Activated T-cell treated with anti-CD3 and anti-CD28 coated beads for 4 hours (primary cell): ENCODE results near the gene RRAD.

Experiments used
- DNase-seq: peaks from one replicate; pipeline ENCODE4 v3.0.0-alpha.2; 2020

RRAD gene

GRCh38 chr16:66872943-66873684 lies 52.2 kb downstream of the RRAD start:
- DNase-seq = peak; percentile 78

- no peak for DNase-seq
Observed at GRCh38 chr16:66872559-66872942, 52.8 kb downstream of the RRAD start.

DNA sequence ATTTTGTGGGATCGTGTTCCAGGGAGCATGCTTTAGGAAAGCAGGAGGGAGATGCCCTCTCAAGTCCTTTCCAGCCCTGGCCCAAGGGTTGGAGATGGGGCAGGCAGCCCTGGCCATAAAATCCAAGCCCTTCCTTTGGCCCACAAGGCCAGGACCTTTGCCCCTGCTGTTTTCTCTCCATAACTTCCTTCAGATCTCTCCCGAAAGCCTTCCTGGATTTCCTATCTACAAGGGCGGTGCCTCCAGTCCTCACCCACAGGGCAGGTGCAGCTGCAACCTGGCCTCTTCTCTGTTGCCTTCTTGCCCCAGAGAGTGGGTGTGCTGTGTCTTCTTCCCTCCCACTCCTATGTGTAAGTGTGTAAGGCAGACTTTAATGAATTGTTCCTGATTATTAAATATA lies 53.5 kb downstream of the RRAD start:
- DNase-seq = no peak
